Measurements from ENCODE around the gene NKX1-2. TPM values are rescaled to one million over a fixed set of nuclear protein-coding genes. Genes with fewer than 3 reads are reported as not detected.
A peak's percentile ranks its signal among the peaks of the same experiment; 100 is the strongest.

Gene NKX1-2
- total RNA-seq, 1 experiment from 2014 or later = 0.05 TPM

DNA sequence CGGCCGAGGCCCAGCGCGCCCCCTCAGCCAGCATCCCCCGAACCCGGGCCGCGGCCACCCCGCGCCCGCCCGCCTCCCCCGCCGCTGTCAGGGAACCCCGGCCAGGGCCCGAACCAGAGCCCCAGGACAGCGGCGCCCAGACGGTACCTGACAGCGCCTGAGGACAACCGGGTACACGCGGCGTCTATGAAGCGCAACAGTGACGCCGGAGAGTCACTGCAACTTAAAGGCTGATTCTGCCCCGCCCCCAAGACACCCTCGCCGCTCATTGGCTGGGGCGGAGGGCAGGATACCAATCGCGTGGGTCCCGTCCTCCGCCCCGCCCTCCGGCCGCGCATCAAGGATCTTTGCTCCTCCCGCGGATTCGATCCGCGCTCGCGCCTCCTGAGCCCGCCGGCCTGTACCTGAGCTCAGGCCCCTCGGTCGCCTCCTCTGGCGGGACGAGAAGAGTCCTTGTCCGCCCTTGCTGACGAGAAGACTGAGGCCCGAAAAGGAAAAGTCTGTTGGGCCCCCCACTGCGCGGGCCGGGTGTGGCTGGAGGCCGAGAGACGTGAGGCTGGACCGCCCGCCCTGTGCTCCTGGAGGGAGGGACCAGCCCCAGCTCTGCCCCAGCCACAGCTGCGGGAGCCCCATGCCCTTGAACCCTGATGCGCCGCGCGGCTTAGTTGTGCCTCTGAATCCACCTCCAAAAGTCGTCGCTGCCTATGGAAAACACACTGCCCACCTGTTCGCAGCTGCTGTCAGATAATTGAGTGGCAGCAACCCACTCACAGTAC lies 30.9 kb downstream of the NKX1-2 start, which contains the start of gene OAT:
OAT (minus strand) TSS at position 198 of the 776 bp plus-strand sequence. CDS start 6,752 bp downstream, outside the sequence.
- peak; percentile 95 for DNase-seq (ENCODE audit: low read depth)

DNA sequence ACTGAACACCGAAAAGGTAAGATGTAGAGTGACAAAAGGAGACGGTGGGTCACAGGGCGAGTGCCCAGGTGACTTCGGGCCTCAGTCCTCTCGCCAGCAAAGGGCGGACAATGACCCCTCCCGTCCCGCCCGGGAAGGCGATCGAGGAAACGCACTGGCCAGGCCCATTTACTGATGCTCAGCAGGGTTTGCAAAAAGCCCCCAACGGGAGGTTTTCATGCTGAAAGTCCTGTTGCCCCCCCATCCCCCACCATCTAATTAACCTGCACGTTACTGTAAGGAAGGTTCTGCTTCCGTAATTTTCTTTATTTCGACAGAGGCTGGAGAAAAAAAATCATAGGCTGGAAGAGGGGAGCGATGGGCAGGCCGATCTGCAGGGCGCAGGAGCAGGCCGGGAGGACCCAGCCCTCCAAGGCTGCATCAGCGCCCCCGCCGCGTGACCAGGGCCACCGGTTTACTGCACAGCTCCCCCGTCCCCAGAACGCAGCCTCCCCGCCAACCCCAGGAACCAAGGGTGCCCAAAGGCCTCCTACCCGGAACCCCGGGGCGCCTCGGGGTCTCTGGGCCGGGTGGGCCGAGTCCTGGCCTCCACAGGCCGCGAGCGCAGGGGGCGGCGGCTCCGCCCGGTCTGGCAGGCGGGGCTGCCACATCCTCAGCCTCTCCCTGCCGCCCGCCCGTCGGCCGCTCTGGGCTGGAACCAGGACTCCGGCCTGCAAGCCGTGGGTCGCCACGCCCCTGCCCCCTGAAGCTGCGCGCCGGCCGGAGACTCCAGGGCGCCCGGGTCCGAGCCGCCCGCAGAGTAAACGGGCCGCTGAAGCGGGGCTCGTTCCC lies 31.7 kb downstream of the NKX1-2 start:
- DNase-seq (ENCODE audit: low read depth) = peak; percentile 65

DNA sequence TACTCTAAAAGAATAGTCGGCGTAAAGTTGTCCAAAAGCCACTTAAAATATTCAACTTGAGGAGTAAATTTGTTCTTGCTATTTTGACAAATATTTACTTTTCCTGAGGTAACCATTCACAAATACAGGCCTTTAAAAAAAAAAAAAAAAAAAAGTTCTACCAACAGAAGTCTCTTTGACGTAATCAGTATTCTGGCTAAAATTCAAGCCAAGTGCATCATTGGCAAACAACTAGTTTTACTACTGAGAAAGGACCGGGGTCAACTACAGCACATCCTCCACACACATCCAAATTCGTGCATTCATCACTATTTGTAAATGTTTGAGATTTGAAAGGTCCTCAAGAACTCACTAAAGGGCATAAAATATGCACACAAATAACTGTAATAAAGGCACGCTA lies 33.1 kb downstream of the NKX1-2 start:
- no peak for DNase-seq (ENCODE audit: low read depth)

DNA sequence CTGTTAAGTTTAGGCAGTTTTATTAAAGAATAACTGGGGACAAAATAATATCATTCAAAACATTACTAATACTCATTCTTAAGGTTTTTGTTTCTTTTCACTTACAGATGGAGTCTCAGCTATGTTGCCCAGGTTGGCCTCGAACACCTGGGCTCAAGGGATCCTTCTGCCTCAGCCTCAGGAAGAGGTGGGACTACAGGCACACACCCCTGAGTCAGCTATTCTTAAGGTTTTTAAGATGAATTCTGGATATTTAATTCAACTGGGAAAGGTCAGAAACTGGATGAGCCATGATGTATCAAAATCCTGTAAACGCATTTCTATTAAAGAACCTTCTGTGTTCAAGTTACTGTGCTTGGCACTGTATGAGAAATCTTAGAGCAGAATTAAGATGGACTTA lies 34.6 kb downstream of the NKX1-2 start:
- DNase-seq (ENCODE audit: low read depth) = no peak

DNA sequence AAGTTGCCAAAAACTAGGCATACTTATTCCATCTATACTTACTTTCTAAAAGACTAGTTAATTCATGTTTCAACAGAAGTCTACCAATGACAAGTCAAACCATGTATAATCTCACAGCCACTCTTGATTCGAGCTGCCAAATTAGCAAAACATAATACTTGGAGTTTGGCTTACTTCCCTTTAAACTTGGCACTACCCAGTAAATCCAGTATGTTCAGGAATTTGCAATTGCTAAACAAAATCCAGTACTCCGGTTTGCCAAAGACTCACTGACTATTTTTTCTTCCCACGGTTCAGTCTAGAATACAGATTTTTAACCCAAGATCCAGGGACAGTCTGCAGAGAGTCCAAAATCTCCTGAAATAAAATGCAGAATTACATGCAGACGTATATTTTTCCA lies 35.8 kb downstream of the NKX1-2 start:
- no peak for DNase-seq (ENCODE audit: low read depth)

DNA sequence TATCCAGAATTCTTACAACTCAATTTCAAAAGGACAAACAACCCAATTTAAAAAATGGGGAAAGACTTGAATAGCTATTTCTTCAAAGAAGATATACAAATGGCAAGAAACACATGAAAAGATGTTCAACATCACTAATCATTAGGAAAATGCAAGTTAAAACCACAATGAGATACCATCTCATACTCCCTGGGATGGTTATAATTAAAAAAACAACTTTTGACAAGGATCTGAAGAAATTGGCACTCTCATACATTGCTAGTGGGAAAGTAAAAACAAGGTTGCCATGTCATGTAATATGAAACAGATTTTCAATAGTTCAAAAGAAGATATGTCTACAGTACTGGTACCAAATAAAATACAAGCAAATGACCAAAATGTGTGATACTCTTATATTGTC lies 40.1 kb downstream of the NKX1-2 start:
- DNase-seq (ENCODE audit: low read depth) = no peak

DNA sequence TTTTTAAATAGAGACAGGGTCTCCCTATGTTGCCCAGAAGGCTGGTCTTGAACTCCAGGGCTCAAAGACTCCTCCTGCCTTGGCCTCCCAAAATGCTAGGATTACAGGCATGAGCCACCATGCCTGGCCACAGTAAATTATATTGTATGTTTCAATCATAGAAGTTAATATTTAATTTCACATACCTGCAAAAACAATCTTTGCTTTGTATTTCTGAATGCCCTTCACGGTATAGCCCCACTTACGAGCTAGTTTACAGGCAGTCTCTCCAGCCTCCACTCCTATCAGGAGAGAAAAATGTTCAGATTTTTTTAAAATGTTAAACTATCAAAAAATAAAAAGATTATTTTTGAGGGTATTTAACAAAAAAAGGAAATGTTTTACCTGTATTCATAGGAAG lies 41.5 kb downstream of the NKX1-2 start:
- DNase-seq (ENCODE audit: low read depth) = no peak

DNA sequence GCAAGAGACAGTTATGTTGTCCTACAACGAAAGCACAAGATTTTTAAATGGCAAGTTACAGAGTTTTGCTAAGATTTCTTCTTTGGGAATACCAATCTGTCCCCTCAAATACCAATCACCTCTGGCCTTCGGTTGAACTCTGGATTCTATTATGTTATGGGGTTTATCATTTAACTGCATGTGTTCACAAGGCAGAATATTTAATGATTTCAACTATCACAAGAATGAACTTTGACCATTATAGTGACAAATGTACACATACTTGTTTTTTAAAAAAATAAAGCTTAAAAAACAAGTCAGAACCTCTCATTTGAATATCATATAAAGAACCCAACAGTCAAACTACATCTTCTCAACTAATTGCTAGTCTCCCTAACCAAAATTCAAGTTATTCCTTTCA lies 42.4 kb downstream of the NKX1-2 start:
- DNase-seq (ENCODE audit: low read depth) = no peak

DNA sequence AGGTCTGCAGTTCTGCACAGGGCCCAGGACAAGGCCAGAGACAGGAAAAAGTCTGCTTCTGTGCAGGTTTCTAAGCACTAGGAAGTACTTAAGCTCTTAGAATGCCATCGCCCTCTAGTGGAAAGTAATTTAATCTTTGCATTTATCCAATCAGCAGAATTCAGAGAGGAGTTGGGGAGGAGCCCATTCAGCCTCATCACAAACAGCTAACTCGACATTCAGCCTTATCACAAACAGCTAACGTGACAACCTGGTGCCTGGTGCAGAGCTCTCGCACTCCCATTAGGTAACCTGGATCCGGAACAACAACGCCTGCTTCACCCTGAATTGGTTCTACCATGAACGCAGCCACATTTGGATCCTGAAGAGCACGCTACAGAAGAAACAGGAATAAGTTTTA lies 46.3 kb downstream of the NKX1-2 start:
- DNase-seq (ENCODE audit: low read depth) = peak; percentile 78

DNA sequence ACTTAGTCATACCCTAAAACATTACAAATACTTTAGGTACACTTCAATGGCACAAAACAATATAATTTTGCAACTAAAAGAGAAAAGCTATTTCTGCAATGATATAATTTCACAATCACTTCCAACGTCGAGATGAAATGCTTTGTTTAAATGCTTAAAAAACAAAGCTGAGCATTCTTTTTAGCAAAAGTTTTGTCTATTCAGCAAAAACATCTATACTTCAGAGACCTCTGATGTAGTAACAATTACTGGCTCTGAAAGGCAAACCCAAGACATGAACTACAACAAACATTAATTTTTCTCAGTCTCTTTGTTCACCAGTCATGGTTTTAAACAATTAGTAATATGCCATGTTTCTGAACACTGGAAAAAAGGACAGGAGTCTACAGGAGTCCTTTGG lies 47.6 kb downstream of the NKX1-2 start:
- DNase-seq (ENCODE audit: low read depth) = no peak

DNA sequence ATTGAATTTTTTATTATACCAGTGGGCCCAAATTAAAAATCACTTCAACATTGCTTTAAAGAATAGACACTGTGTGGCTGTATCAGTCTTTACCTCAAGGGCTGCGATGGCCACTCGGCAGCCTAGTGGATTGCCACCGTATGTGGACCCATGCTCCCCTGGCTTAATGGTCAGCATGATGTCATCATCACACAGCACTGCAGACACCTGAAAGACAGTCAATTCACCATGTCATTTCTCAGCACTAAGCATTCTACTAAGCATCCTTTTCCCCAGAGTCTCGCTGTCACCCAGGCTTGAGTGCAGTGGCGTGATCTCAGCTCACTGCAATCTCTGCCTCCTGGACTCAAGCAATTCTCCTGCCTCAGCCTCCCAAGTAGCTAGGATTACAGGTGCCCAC lies 48.2 kb downstream of the NKX1-2 start:
- no peak for DNase-seq (ENCODE audit: low read depth)

Other genes starting within 250 kb of the NKX1-2 start
- 99.3 and 105 TPM in 2 replicates for gene OAT, start 31.1 kb downstream of the NKX1-2 start, total RNA-seq (2014; rRNA removed; shearing (Covaris generic))
- gene LHPP, start 11.8 kb upstream of the NKX1-2 start, total RNA-seq (2014; rRNA removed; shearing (Covaris generic)) = 2.1 and 3.2 TPM in 2 replicates